ENCODE measurements around the gene SYT2.

DNA sequence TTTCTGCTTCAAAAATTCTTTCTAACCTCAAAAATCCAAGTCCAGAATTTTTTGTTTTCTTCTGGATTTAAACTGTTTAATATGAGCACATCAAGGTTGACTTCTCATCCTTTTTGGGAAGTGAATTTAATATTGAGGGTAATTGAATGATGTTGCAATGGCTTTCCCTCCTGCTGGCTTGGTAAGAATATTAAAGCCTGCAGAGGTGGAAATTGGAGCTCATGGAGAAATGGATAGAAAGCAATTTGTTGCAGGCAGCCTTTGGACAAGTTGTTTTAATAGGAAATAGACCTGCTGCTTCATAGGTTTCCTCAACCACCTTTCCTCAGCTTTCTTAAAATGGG lies 124.7 kb downstream of the SYT2 start:
- TF ChIP-seq, protein P1, sequence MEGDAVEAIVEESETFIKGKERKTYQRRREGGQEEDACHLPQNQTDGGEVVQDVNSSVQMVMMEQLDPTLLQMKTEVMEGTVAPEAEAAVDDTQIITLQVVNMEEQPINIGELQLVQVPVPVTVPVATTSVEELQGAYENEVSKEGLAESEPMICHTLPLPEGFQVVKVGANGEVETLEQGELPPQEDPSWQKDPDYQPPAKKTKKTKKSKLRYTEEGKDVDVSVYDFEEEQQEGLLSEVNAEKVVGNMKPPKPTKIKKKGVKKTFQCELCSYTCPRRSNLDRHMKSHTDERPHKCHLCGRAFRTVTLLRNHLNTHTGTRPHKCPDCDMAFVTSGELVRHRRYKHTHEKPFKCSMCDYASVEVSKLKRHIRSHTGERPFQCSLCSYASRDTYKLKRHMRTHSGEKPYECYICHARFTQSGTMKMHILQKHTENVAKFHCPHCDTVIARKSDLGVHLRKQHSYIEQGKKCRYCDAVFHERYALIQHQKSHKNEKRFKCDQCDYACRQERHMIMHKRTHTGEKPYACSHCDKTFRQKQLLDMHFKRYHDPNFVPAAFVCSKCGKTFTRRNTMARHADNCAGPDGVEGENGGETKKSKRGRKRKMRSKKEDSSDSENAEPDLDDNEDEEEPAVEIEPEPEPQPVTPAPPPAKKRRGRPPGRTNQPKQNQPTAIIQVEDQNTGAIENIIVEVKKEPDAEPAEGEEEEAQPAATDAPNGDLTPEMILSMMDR (IDR thresholded peaks at IDR 0.05), result no peak
- TF ChIP-seq GATA2 (CRISPR knock-in tag; IDR thresholded peaks at IDR 0.05) (no peak), GABPA (IDR thresholded peaks at IDR 0.05; ENCODE audit: low read depth) (no peak), CHD2 (IDR thresholded peaks at IDR 0.05; ENCODE audit: low read length, partially characterized antibody) (no peak), SIN3A (IDR thresholded peaks at IDR 0.05; ENCODE audit: borderline replicate concordance, low read depth, low read length) (no peak), POLR2AphosphoS5 (IDR thresholded peaks at IDR 0.05; ENCODE audit: low read depth, low read length) (no peak), EZH2phosphoT487 (IDR thresholded peaks at IDR 0.05; ENCODE audit: borderline replicate concordance, low read depth) (no peak), YY1 (IDR thresholded peaks at IDR 0.05; ENCODE audit: low read depth) (no peak), JUND (IDR thresholded peaks at IDR 0.05) (no peak), TAF1 (IDR thresholded peaks at IDR 0.05; ENCODE audit: borderline replicate concordance, low read depth, low read length) (no peak), TEAD4 (IDR thresholded peaks at IDR 0.05; ENCODE audit: borderline replicate concordance, insufficient read depth) (no peak)
- TF ChIP-seq, protein P2, sequence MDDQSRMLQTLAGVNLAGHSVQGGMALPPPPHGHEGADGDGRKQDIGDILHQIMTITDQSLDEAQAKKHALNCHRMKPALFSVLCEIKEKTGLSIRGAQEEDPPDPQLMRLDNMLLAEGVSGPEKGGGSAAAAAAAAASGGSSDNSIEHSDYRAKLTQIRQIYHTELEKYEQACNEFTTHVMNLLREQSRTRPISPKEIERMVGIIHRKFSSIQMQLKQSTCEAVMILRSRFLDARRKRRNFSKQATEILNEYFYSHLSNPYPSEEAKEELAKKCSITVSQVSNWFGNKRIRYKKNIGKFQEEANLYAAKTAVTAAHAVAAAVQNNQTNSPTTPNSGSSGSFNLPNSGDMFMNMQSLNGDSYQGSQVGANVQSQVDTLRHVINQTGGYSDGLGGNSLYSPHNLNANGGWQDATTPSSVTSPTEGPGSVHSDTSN (IDR thresholded peaks at IDR 0.05), result no peak
- TF ChIP-seq, protein P3, sequence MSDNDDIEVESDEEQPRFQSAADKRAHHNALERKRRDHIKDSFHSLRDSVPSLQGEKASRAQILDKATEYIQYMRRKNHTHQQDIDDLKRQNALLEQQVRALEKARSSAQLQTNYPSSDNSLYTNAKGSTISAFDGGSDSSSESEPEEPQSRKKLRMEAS (IDR thresholded peaks at IDR 0.05; ENCODE audit: low read depth), result no peak
- TF ChIP-seq, protein P4, sequence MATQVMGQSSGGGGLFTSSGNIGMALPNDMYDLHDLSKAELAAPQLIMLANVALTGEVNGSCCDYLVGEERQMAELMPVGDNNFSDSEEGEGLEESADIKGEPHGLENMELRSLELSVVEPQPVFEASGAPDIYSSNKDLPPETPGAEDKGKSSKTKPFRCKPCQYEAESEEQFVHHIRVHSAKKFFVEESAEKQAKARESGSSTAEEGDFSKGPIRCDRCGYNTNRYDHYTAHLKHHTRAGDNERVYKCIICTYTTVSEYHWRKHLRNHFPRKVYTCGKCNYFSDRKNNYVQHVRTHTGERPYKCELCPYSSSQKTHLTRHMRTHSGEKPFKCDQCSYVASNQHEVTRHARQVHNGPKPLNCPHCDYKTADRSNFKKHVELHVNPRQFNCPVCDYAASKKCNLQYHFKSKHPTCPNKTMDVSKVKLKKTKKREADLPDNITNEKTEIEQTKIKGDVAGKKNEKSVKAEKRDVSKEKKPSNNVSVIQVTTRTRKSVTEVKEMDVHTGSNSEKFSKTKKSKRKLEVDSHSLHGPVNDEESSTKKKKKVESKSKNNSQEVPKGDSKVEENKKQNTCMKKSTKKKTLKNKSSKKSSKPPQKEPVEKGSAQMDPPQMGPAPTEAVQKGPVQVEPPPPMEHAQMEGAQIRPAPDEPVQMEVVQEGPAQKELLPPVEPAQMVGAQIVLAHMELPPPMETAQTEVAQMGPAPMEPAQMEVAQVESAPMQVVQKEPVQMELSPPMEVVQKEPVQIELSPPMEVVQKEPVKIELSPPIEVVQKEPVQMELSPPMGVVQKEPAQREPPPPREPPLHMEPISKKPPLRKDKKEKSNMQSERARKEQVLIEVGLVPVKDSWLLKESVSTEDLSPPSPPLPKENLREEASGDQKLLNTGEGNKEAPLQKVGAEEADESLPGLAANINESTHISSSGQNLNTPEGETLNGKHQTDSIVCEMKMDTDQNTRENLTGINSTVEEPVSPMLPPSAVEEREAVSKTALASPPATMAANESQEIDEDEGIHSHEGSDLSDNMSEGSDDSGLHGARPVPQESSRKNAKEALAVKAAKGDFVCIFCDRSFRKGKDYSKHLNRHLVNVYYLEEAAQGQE (IDR thresholded peaks at IDR 0.05; ENCODE audit: low read depth, low read length), result no peak

All from SK-N-SH (cell line).